ENCODE results near the gene TNS4. TPM values are rescaled to one million over a fixed set of nuclear protein-coding genes. Genes with fewer than 3 reads are reported as not detected.

The TNS4 gene
- total and polyA plus RNA-seq, 9 of the 15 experiments (the other 6 are each of a cell fraction or from before 2014, with no cell fraction given): 0.04 to 0.73 (median 0.24) TPM; not detected in 1

DNA sequence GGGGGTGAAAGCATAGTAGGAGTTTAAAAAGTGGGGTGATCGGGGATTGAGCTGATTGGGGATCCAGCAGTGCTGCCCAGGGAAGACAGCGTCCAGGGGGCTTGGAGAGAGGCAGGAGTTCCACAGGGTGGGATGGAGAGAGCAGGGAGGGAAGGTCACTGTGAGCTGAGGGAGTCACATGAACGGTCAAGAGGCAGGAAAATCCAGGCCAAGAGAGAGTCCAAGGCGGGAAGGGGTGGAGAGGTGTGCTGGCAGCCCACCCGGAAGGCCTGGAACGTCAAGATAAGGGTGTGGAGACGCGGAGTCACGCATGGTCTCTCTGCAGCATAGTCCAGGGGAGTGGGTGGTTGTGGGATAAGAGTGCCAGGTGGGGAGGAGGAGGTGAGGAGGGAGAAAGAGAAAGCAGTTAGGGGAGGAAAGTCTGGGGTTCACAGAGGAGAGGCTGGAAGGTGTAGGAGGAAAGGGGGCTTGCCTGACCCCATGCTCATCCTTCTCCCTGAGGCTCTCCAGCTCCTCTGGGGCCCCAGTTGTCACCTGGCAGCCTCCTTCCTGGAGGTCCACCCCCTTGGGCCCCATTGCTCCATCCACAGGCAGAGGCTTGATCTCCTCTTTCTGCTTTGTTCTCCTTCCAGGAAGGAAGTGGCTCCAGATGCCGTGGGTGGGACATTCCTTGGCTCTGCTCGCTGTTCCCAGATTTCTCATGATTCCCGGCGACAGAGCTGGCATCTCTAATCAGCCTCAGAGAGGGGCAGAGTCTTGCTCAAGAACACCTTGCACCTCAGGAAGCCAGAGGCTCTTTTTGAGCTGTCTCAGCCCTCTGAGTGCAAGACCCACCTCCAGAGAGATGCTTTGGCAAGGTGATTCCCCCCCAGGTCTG is 35.1 kb upstream of the TNS4 start (continued):
- TF ChIP-seq, protein P1, sequence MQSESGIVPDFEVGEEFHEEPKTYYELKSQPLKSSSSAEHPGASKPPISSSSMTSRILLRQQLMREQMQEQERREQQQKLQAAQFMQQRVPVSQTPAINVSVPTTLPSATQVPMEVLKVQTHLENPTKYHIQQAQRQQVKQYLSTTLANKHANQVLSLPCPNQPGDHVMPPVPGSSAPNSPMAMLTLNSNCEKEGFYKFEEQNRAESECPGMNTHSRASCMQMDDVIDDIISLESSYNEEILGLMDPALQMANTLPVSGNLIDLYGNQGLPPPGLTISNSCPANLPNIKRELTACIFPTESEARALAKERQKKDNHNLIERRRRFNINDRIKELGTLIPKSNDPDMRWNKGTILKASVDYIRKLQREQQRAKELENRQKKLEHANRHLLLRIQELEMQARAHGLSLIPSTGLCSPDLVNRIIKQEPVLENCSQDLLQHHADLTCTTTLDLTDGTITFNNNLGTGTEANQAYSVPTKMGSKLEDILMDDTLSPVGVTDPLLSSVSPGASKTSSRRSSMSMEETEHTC (IDR thresholded peaks at IDR 0.05): peak; percentile 79
- TF ChIP-seq GATAD2B (IDR thresholded peaks at IDR 0.05; ENCODE audit: borderline replicate concordance) (no peak; the same call in 1 of the 2 replicates), EGR1 (conservative IDR thresholded peaks at IDR 0.05) (peak; percentile 98), POLR2AphosphoS5 (IDR thresholded peaks at IDR 0.05; ENCODE audit: control insufficient read depth, insufficient read depth, low read depth, low read length) (peak; percentile 94), C11orf30 (IDR thresholded peaks at IDR 0.05; ENCODE audit: low read depth) (peak; percentile 49; the same call in 1 of the 2 replicates), ZNF707 (CRISPR knock-in tag; conservative IDR thresholded peaks at IDR 0.05) (no peak), ZNF134 (CRISPR knock-in tag; conservative IDR thresholded peaks at IDR 0.05) (no peak), ZNF41 (CRISPR knock-in tag; conservative IDR thresholded peaks at IDR 0.05) (no peak), ARID2 (IDR thresholded peaks at IDR 0.05) (0 out of 2 replicates have a peak, but pooled peaks have one; percentile 10), TFAM (CRISPR knock-in tag; conservative IDR thresholded peaks at IDR 0.05) (no peak), FOXK2 (conservative IDR thresholded peaks at IDR 0.05 in 1 of 2, IDR thresholded peaks at IDR 0.05 in 1 of 2; ENCODE audit: low read depth in 2 of 2) (peak in 1 of 2 experiments; percentile 36; a peak in 1 of 4 replicates), CHCHD3 (CRISPR knock-in tag; IDR thresholded peaks at IDR 0.05) (no peak), RBM25 (IDR thresholded peaks at IDR 0.05; ENCODE audit: low read depth, low read length, severe bottlenecking) (no peak), FOS (IDR thresholded peaks at IDR 0.05; ENCODE audit: extremely low read depth, insufficient read length) (no peak), POLR3G (IDR thresholded peaks at IDR 0.05; ENCODE audit: extremely low read depth, insufficient read length, insufficient replicate concordance) (no peak), SETDB1 (IDR thresholded peaks at IDR 0.05; ENCODE audit: low read length) (no peak)
- TF ChIP-seq, protein P2, sequence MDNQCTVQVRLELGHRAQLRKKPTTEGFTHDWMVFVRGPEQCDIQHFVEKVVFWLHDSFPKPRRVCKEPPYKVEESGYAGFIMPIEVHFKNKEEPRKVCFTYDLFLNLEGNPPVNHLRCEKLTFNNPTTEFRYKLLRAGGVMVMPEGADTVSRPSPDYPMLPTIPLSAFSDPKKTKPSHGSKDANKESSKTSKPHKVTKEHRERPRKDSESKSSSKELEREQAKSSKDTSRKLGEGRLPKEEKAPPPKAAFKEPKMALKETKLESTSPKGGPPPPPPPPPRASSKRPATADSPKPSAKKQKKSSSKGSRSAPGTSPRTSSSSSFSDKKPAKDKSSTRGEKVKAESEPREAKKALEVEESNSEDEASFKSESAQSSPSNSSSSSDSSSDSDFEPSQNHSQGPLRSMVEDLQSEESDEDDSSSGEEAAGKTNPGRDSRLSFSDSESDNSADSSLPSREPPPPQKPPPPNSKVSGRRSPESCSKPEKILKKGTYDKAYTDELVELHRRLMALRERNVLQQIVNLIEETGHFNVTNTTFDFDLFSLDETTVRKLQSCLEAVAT (IDR thresholded peaks at IDR 0.05): peak in 1 of 2 experiments; percentile 69; a peak in 1 of 4 replicates
- TF ChIP-seq, protein P3, sequence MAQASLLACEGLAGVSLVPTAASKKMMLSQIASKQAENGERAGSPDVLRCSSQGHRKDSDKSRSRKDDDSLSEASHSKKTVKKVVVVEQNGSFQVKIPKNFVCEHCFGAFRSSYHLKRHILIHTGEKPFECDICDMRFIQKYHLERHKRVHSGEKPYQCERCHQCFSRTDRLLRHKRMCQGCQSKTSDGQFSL (CRISPR knock-in tag; IDR thresholded peaks at IDR 0.05): peak; percentile 44; the same call in 1 of the 2 replicates
- TF ChIP-seq, protein P3 (tag; IDR thresholded peaks at IDR 0.05): no peak

Measured in K562 (cell line).